ENCODE data around the gene PDLIM7.
A peak's percentile ranks its signal among the peaks of the same experiment; 100 is the strongest.

PDLIM7 gene

DNA sequence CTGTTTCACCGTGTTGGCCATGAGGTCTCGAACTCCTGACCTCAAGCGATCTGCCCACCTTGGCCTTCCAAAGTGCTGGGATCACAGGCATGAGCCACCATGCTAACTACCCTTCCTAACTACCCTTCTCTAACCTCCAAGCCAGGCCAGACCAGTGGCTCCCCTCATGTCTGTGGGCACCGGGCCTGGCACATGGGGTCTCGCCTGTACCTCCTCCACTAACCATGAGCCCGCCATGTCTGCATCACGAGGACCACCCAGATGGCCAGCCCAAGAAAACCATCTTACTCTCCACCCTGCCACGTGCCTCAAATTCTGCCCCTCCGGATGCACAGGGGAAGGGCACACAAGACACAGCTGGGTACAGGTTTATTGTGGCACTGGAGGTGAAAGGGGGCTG lies 14.4 kb downstream of the PDLIM7 start:
- no peak for DNase-seq
- in situ Hi-C loops (cut with HindIII; ENCODE audit: low pct_ligation_motif_present, low pct_unique_long_range_greater_than_20kb, low sequenced_read_pairs) = no loop called here

DNA sequence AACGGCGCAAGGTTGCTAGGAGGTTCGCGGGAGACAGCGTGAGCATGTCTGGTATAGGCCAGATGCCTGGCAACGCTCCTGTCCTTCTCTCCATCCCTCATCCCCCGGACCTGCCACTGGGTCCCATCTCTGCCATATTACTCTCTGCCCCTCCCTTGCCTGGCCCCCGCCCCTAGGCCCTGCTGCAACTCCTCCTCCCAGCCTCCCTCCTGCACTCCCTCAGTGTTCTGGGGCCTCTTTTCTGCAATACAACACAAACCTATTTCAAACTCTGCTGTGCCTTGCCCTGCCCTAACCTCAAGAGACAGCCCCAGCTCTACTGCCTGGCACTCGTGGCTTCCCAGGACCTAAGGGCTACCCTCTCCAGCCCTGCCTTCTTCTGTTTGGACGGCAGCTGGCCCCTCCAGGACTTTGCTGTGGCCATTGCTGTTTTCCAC lies 15.0 kb downstream of the PDLIM7 start:
- DNase-seq = no peak
- in situ Hi-C loops (cut with HindIII; ENCODE audit: low pct_ligation_motif_present, low pct_unique_long_range_greater_than_20kb, low sequenced_read_pairs) = no loop called here

GRCh38 chr5:177479774-177480173 lies 17.6 kb downstream of the PDLIM7 start:
- in situ Hi-C loops (cut with HindIII; ENCODE audit: low pct_ligation_motif_present, low pct_unique_long_range_greater_than_20kb, low sequenced_read_pairs) = no loop called here
- DNase-seq = no peak

GRCh38 chr5:177478711-177479646 lies 18.4 kb downstream of the PDLIM7 start:
- in situ Hi-C loops (cut with HindIII; ENCODE audit: low pct_ligation_motif_present, low pct_unique_long_range_greater_than_20kb, low sequenced_read_pairs) = no loop called here

DNA sequence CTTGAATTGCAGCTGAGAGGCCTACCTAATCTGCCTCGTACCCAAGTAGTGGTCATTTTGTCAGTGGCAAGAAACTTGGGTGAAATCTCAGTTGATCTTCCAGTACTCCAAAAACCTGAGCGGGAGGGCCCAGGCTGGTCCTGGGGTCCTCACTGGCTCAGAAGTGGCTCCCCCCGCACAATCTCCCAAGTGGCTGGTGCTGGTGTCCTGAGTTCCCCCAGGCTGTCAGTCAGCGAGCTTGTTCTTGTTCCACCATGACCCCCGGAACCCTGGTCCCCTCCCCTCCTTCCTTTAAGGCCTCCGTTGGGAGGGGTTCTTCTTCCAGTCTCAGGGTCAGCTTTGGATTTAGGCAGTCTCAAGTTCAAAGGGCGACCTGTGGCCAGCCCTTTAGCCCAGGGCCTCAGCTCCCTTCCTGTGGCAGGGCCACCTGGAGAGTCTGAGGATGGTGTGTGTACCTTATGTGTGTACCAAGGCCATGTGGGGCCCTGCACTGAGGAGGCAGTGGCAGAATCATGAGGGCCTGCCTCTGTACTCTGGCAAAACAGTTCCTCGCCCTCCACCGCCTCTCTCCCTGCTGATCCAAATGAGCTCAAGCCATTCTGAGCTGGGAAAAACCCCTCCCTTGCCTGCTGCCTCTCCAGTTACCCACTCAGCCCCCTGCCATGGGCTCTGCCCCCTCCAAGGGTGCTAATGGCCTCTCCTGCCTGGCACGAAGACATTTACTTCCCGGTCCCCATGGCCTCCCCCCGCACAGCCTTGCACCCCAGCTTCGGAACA lies 19.5 kb downstream of the PDLIM7 start:
- DNase-seq = no peak
- in situ Hi-C loops (cut with HindIII; ENCODE audit: low pct_ligation_motif_present, low pct_unique_long_range_greater_than_20kb, low sequenced_read_pairs) = no loop called here

More at GRCh38 chr5:177478711-177479646, 18.4 kb downstream of the PDLIM7 start:
- DNase-seq = no peak

DNA sequence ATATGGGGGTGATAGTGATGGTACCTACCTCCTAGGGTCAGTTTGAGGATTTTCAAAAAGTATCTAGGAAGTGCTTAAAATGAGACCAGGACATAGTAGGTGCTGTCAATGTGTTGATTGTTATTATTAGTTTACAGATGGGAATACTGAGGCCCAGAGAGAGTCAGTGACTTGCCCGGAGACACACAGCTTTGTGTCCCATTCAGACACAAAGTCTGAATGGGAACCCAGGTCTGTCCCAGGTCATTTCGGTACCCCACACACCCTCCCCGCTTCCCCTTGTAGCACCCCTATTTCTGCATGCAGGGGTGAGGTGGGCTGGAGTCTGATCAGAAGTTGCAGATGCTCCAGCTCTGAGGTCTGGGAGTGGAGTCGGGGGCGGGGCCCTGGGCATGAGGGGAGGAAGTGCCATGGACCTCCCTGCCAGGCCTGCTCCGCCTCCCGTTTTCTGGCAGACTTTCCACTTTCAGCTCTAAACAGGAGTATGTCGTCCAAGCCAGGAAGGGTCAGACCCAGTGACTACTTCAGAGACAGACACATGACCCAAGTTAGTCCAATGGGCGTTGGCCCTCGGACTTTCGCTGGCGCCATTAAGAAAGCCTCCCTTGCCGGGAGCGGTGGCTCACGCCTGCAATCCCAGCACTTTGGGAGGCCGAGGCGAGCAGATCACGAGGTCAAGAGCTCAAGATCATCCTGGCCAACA lies 20.7 kb downstream of the PDLIM7 start:
- no peak for DNase-seq
- in situ Hi-C loops (cut with HindIII; ENCODE audit: low pct_ligation_motif_present, low pct_unique_long_range_greater_than_20kb, low sequenced_read_pairs) = no loop called here

DNA sequence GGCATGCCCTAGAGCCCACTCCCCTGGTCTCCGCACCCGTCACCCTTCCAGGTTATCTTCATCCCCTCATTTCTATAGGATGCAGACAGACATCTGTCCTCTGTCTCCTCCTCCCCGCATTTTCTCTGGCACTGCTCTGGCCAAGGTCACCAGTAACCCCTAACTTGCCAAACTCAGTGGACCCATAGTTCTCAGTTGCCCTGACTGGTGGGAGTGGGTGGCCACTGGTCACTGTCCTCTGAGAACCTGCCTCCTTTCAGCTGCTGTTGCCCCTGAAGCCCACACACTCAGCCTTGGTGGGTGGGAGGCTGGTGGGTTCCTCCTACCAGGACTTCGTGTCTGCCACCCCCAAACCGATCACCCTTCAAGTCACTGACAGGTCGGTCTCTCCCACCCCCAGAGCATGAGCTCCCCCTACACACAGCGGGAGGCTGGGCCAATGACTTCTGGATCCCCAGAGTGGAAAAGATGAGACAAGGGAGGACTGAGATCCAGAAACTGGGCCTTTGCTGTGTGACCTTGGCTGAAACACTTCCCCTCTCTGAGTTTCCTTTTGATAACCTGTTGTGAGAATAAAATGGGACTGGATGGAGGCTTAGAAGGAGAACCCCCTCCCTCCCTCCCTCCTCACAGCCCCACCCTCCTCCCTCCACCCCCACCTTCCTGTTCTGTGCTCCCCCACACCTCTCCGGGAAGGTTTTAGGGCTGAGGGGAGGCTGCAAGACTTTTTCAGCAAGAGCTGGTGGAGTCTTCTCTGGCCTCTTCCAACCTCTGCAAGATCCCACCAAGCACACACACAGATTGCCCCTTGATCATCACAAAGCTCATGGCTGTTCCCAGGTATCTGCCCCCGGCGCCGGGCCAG lies 21.6 kb downstream of the PDLIM7 start:
- in situ Hi-C loops (cut with HindIII; ENCODE audit: low pct_ligation_motif_present, low pct_unique_long_range_greater_than_20kb, low sequenced_read_pairs) = no loop called here

GRCh38 chr5:177474846-177475562 lies 22.4 kb downstream of the PDLIM7 start:
- in situ Hi-C loops (cut with HindIII; ENCODE audit: low pct_ligation_motif_present, low pct_unique_long_range_greater_than_20kb, low sequenced_read_pairs) = no loop called here
- DNase-seq = no peak

More for the DNA sequence above, 21.6 kb downstream of the PDLIM7 start:
- no peak for DNase-seq

DNA sequence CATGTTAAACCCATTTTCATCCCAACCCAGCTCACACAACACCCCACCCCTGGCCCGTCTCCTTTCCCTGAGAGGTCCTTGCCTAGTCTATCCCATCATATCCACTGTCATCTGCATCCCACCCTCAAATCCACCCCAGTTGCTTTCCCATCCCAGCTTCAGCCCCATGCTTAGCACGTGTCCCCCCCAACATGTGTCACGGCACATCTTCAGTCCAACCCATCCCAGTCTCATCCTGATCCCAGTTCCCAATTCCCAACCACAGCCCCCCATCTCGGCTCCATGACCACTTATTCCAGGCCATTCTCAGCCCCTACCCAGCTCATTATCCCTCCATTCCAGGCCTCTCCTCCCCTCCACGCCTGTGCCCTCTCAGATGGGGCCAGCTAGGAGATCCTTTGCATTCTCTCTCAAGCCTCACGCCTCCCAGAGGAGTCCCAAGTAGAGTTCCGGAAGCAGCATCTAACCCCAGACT lies 23.4 kb downstream of the PDLIM7 start:
- in situ Hi-C loops (cut with HindIII; ENCODE audit: low pct_ligation_motif_present, low pct_unique_long_range_greater_than_20kb, low sequenced_read_pairs) = no loop called here
- DNase-seq = no peak

- DNase-seq = peak; percentile 54
- in situ Hi-C loops (cut with HindIII; ENCODE audit: low pct_ligation_motif_present, low pct_unique_long_range_greater_than_20kb, low sequenced_read_pairs) = no loop called here
These were observed 23.9 kb downstream of the PDLIM7 start, which contains the start of gene DBN1 for GRCh38 chr5:177473443-177474001. Gene DBN1 (minus strand): TSS chr5:177473634. CDS start chr5:177473521, 113 bp downstream.

GRCh38 chr5:177472460-177473442 lies 24.7 kb downstream of the PDLIM7 start:
- no peak for DNase-seq
- in situ Hi-C loops (cut with HindIII; ENCODE audit: low pct_ligation_motif_present, low pct_unique_long_range_greater_than_20kb, low sequenced_read_pairs) = no loop called here

GRCh38 chr5:177471610-177472356 lies 25.6 kb downstream of the PDLIM7 start:
- no peak for DNase-seq
- in situ Hi-C loops (cut with HindIII; ENCODE audit: low pct_ligation_motif_present, low pct_unique_long_range_greater_than_20kb, low sequenced_read_pairs) = no loop called here

- in situ Hi-C loops (cut with HindIII; ENCODE audit: low pct_ligation_motif_present, low pct_unique_long_range_greater_than_20kb, low sequenced_read_pairs) = no loop called here
- no peak for DNase-seq
These were observed 26.5 kb downstream of the PDLIM7 start for GRCh38 chr5:177470759-177471536.

DNA sequence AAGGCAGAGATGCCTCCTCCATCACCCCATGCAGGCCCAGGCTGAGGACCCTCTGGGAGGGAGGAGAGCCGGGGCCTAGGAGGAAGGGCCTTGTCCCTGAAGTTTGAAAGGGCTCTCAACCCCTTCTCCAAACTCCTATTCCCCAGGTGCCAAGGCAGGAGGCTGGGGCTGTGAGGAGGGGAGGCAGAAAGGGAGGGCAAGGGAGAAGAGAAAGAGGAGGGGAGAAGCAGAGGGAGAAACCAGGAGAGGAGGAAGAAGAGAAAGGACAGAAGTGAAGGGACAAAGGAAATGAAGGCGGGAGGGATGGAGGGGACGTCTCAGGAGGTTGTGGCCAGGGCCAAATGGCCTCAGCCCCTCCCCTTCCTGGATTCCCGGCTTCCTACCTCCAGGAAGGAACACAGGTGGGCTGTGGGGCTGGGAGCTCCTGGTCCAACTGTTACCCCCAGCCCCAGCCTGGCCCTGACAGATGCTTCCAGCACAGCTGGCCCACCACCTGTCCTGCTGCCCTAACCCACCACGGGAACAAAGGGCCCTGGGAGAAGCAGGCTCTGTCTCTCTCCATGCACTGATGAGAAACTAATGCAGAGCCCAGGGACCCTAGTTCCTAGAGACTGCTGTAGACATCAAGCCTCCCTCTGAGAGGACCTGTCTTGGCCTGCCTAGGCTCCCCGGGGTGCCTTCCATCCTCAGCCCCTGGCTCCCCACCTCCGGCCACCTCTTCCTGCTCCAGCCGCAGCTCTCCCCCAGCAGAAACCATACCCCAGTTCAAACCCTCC lies 27.5 kb downstream of the PDLIM7 start:
- in situ Hi-C loops (cut with HindIII; ENCODE audit: low pct_ligation_motif_present, low pct_unique_long_range_greater_than_20kb, low sequenced_read_pairs) = no loop called here
- DNase-seq = no peak

All from ACHN (cell line).